KMS-11 (cell line): Measurements from ENCODE around the gene SNX9.

ENCODE experiments used
- H2AFZ ChIP-seq: fragments of 200-600 bp; sonication (generic); 2 replicates; pipeline ENCODE4 v1.6.1; 2016; ENCODE audit warnings: antibody characterized with exemption, mixed run types, low read depth
- H3K27ac ChIP-seq: fragments of 200-600 bp; sonication (generic); 2 replicates; pipeline ENCODE4 v1.6.1; 2016; ENCODE audit warnings: mild to moderate bottlenecking, mixed run types
- H3K27me3 ChIP-seq: fragments of 200-600 bp; sonication (generic); 2 replicates; pipeline ENCODE4 v1.6.1; 2017; ENCODE audit warnings: mild to moderate bottlenecking, low read depth, mixed run types, moderate library complexity; ENCODE audit not compliant: insufficient read depth
- H3K36me3 ChIP-seq: fragments of 200-600 bp; sonication (generic); 2 replicates; pipeline ENCODE4 v1.6.1; 2017; ENCODE audit warnings: mild to moderate bottlenecking, mixed run types; ENCODE audit not compliant: insufficient read depth
- H3K4me1 ChIP-seq: fragments of 200-600 bp; sonication (generic); 2 replicates; pipeline ENCODE4 v1.6.1; 2016; ENCODE audit warnings: mild to moderate bottlenecking, low read depth, mixed run types; ENCODE audit not compliant: poor library complexity, severe bottlenecking
- H3K4me2 ChIP-seq: fragments of 200-600 bp; sonication (generic); 2 replicates; pipeline ENCODE4 v1.7.0; 2016; ENCODE audit warnings: mild to moderate bottlenecking, mixed run types
- H3K4me3 ChIP-seq: fragments of 200-600 bp; sonication (generic); IDR thresholded peaks from 2 replicates; pipeline ENCODE4 v1.6.1; 2017; ENCODE audit warnings: low read depth, low read length, mixed read lengths; ENCODE audit not compliant: insufficient read depth
- H3K79me2 ChIP-seq: fragments of 200-600 bp; sonication (generic); 2 replicates; pipeline ENCODE4 v1.6.1; 2016; ENCODE audit warnings: low read depth, mixed run types; ENCODE audit not compliant: insufficient read depth
- H3K9ac ChIP-seq: fragments of 200-600 bp; sonication (generic); 2 replicates; pipeline ENCODE4 v1.6.1; 2016; ENCODE audit warnings: mild to moderate bottlenecking, mixed run types
- H4K20me1 ChIP-seq: fragments of 200-600 bp; sonication (generic); 2 replicates; pipeline ENCODE4 v1.6.1; 2016; ENCODE audit warnings: mild to moderate bottlenecking, mixed run types; ENCODE audit not compliant: insufficient read depth
- CTCF ChIP-seq: fragments of 200-600 bp; sonication (generic); conservative IDR thresholded peaks from 2 replicates; pipeline ENCODE4 v1.6.1; 2017; ENCODE audit warnings: low read depth, mild to moderate bottlenecking, antibody characterized with exemption, low read length, moderate library complexity, mixed read lengths

The SNX9 gene

DNA sequence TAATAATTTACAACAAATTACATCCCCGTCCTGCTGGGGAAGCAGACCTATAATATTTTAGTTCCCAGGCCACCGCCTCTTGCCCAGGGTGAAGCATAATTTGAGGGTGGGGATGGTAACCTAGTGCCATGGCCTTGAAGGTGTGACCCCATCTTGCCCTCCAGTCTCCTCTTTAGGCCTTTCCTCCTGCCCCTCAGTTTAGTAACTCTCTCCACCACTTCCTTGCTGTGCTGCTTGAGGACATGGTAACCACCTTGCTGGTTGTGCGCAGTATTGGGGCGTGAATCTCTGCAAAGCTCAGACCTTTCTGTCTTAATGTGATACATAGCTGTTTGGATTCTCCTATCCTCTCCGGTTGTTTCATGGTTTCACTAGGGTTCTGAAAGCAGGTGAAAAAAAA is 16.6 kb downstream of the SNX9 start:
- Histone ChIP-seq H2AFZ (no peak overlapping the region), H3K27me3 (no peaks in the 10 kb centered on the region), H3K79me2 (no peaks in the 10 kb centered on the region), H3K27ac (no peak overlapping the region), H3K36me3 (no peaks in the 10 kb centered on the region), H3K4me2 (no peak overlapping the region), H3K4me3 (no peak overlapping the region), H4K20me1 (no peaks in the 10 kb centered on the region), H3K9ac (no peak overlapping the region), H3K4me1 (peaks cover 7% of the 10 kb centered on the region)
- no peak for TF ChIP-seq CTCF

- Histone ChIP-seq H3K4me3 (no peak overlapping the region), H3K79me2 (no peaks in the 10 kb centered on the region), H4K20me1 (no peaks in the 10 kb centered on the region), H3K36me3 (no peaks in the 10 kb centered on the region), H3K4me1 (peaks cover under 1% of the 10 kb centered on the region), H3K9ac (no peak overlapping the region), H3K27me3 (no peaks in the 10 kb centered on the region), H2AFZ (no peak overlapping the region), H3K4me2 (no peak overlapping the region), H3K27ac (no peak overlapping the region)
- TF ChIP-seq CTCF, result no peak
These were observed 17.2 kb downstream of the SNX9 start for GRCh38 chr6:157840261-157840660.

GRCh38 chr6:157840776-157841175 is 17.7 kb downstream of the SNX9 start:
- H4K20me1 ChIP-seq, result no peaks in the 10 kb centered on the region

DNA sequence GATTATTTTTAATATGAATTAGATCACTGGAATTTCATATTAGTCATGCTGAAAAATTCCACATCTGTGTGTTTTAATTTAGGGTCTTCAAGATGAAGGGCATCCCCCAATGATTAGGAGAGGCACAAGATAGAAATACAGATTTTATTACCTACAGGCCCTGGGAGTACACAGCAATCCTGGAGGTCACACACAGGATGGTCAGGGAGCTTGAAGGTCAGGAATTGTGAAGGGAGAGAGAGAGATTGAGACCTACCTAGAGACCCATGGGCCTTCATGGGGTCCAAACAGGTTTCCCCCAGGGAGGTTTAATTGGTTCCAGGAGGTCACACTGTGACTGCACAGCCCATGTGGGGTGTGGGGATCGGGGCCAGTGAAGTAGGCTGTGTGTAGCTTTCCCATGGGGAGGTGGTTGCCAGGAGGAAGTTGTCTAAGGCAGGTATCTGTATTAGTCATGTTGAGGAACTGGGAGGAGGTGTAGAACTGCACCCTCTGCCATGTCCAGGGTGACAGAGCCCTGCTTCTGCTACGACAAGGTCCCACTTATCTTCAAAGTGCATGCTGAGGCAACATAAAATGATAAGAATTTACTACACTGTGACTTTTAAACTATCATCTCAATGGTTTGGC is 18.3 kb downstream of the SNX9 start:
- peaks cover 11% of the 10 kb centered on the region for H3K4me1 ChIP-seq
- no peak overlapping the region for H2AFZ ChIP-seq
- H3K27ac ChIP-seq, result no peak overlapping the region
- no peaks in the 10 kb centered on the region for H3K27me3 ChIP-seq
- TF ChIP-seq CTCF, result no peak
- no peaks in the 10 kb centered on the region for H4K20me1 ChIP-seq
- H3K4me3 ChIP-seq, result no peak overlapping the region
- no peaks in the 10 kb centered on the region for H3K79me2 ChIP-seq
- H3K36me3 ChIP-seq, result no peaks in the 10 kb centered on the region
- no peak overlapping the region for H3K9ac ChIP-seq
- H3K4me2 ChIP-seq, result no peak overlapping the region

More at GRCh38 chr6:157840776-157841175, 17.7 kb downstream of the SNX9 start:
- Histone ChIP-seq H2AFZ (no peak overlapping the region), H3K27me3 (no peaks in the 10 kb centered on the region), H3K4me2 (no peak overlapping the region), H3K36me3 (no peaks in the 10 kb centered on the region), H3K27ac (no peak overlapping the region), H3K9ac (no peak overlapping the region), H3K4me3 (no peak overlapping the region), H3K79me2 (no peaks in the 10 kb centered on the region), H3K4me1 (peaks cover 5% of the 10 kb centered on the region)
- no peak for TF ChIP-seq CTCF
